ENCODE data around the gene DLGAP1.

GRCh38 chr18:4040391-4041092, 414.6 kb downstream of the DLGAP1 start:
- TF ChIP-seq CTCF (IDR thresholded peaks at IDR 0.05) (no peak), EZH2phosphoT487 (IDR thresholded peaks at IDR 0.05) (no peak), EZH2 (IDR thresholded peaks at IDR 0.05) (no peak)
